HG03196 (cell line): Measurements from ENCODE around the gene B3GAT3.
"Not testable (repeated sequence)": the region's sequence is repeated elsewhere in the genome, so short reads cannot be mapped to it uniquely, and the experiment has no call there.

Source experiments
- ATAC-seq: cut with Tn5 transposase; IDR thresholded peaks from one replicate; pipeline ENCODE4 v1.9.1; 2021; ENCODE audit not compliant: unreplicated experiment

The B3GAT3 gene

DNA sequence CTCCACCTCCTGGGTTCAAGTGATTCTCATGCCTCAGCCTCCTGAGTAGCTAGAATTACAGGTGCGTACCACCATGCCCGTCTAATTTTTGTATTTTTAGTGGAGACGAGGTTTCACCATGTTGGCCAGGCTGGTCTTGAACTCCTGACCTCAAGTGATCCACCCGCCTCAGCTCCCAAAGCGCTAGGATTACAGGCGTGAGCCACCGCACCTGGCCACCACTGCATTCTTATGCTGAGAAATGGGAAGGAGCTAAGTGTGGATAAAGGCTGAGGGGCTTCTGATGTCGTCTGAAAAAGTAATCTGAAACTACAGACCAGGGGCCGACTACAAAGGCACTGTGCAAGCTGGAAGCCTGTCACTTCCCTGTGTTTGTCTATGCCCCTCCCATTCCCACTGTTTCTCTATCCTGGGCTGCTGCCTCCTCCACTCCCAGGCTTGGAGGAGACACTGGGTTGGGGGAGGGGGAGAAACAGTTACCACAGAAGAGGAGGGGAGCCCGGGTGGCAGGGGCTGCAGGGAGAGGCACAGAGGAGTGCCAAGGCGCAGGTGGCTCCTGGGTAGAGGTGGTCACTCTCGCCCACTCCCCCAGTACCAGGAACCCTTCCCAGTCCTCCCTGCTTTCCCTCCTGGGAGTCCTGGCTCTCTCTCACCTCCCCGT lies 17.2 kb downstream of the B3GAT3 start:
- no peak for ATAC-seq

DNA sequence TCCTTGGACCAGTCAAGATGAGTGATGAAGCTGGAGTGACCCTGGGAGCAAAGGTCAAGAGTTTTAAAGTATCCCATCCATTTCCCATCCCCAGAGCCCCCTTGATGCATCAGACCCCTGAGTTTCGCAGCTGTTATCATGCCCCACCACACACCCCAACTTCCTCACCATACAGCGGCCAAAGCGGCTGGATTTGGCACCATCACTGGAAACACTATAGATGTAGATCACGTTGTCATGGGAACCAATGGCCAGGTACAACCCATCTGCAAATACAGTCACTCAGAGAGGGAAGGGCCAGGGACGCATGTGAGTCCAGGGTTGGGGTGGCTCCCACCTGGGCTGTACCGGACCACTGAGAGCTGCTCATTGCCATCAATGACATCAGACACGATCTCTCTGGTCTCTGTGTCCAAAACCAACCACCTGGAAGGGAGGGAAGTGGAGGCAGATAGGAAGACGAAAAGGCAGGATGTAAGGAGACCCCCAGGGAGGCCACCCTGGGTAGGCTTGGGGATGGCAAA lies 17.9 kb downstream of the B3GAT3 start:
- no peak for ATAC-seq

DNA sequence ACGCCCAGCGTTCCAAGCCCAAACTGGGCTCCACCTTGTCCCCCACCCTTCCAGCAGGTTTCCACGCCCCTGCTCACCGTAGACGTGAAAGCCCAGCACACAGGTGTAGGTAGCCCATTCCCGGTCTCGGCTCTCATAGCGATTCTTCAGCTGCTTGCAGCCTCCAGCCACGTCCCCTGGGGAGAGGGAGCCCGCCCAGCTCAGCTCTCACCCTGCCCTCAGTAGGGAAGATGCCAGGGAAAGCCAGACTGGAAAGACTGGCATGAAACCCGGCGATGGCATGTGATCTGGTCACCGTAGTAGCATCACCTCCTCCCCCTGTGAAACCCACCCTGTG lies 18.7 kb downstream of the B3GAT3 start:
- no peak for ATAC-seq

DNA sequence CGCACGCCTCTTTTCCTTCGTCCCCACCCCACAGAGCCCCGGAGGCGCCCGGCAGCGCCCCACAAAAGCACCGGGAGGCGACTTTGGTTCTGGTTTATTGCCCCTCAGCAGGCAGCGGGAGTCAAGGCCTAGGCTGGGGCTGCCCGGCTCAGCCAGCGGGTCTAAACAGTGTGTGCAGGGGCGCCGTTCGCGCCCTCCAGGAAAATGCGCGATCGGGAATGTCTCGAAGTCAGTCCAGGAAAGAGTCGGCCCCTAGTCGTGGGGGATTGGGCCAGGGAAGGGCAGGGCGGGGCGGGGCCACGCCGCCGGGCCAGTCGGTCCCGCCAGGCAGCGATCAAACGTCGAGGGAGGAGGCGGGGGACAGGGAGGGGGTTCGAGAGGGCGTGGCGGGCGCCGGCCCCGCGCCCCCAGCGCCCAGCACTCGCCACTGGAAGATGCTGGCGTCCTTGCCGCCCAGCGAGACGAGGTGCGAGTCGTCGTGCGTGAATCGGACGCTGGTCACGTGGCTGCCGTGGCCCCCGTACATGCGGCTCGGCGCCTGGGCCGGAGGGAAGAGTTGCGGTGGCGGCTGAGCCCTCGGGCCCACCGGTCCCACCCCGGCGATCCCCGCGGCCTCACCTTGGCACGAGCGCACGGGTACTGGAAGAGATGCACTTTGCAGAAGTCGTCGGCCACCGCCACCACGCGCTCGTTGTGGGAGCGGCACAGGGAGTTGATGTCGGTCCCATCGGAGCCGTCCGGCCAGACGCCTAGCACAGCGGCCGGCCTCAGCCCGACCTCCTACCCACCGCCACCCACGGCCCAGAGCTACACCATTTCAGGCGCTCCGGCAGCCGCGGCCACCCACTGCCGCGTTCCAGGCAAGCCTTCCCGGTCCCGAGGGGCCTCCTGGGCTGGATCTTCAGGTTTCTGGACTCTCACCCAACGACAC lies 19.4 kb downstream of the B3GAT3 start:
- no peak for ATAC-seq

DNA sequence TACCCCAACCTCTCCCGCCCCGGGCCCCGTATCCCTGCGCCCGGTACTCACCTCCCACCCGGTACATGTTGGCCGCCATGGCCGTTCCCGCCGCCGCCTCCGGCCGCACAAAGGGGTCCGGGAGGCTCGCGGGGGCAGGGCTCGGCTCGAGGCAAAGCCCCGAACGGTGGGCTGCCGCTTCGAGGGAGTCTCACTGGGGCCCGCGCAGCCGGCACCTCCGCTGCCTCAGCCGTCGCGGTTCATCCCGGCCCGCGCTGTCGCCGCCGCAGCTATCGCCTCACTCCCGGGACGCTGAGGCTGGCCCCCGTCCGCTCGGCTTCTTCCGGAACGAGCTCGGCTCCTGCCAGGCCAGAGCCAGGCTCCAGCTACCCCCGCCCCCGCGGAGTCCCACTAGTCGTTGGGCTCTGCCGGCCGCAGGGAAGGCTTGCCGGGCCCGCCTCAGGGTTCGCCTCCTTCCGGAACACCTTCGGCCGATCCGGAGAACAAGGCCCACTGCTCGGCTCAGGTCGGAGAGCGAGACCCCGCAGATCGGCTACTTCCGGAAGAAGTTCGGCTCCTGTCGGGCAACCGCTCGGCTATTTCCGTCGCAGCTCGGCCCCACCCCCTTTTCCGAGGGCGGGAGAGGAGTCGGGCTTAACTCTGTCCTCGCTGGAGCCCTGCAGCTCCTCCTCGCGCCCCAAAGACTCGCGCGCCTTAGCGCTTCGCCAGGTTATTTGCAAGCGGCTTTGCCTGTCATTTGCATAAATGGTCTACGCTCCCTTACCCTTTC lies 20.2 kb downstream of the B3GAT3 start, which contains the start of gene MTA2:
Gene MTA2, minus strand, starts transcription at position 494 of the 769 bp plus-strand sequence. Its CDS starts 415 bp downstream, at position 79.
- peak; percentile 80 for ATAC-seq

DNA sequence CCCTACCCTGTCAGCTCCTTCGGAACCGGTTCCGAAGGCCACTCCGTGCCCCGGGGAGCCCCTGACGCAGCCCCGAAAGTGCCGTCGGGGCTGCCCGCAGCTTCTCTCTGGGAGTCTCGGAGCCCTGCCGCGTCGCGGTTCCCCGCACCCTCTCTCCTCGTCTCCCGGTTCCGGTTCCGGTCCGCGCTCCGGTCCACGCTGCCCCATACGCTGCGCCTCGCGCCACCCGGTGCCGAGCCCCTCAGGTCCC lies 20.7 kb downstream of the B3GAT3 start:
- no peak for ATAC-seq

DNA sequence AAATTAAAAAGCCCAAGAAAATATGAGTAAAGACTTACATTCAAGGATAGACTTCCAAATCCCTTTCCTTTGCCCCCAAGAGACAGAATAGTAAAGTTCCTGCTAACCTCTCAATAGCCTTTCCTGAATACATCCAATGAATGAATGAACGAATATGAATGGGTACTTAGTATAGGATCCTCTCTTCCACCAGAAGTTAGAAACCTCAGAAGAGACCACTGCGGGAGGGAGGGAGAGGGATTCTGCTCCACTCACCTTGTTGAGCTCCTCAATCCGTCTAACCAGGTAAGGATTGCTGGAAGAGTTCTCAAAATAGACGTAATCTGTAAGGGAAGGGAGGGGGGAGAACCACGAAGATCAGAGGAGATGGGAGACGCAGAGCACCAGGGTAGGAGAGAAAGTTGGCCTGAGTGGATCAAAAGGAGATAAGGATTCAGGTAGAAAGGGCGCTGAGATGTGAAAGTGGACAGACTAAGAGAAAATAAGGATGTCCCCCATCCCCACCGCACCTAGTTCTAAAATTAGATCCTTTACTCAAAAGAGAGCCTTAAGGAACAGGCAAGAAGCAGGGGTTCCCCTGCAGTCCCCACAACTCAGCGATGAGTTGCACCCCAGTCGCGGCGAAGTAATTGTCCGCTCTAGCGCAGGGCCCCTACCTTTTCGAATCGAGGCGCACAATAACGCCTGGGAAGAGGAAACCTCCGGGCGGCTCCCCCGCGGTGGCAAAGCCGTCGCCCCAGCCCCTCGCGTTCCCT lies 21.2 kb downstream of the B3GAT3 start:
- no peak for ATAC-seq

DNA sequence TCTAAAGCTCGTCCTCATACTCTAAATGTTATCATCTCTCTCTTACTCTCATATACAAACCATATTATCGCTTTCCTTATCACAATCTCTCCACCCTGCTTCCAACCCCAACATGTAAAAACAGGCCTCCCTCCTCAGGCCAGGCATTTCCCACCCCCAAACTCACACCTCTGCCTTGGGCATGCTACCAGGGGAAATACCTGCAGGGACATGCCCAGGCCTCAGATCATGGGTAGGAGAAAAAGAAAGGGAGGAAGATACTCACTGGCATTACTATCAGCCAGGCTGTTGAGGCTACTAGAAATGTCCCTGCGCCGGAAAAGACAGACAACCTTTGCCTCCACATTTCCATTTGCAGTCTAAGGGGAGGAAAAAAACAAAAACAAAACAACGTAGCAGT lies 21.9 kb downstream of the B3GAT3 start:
- ATAC-seq, result no peak

DNA sequence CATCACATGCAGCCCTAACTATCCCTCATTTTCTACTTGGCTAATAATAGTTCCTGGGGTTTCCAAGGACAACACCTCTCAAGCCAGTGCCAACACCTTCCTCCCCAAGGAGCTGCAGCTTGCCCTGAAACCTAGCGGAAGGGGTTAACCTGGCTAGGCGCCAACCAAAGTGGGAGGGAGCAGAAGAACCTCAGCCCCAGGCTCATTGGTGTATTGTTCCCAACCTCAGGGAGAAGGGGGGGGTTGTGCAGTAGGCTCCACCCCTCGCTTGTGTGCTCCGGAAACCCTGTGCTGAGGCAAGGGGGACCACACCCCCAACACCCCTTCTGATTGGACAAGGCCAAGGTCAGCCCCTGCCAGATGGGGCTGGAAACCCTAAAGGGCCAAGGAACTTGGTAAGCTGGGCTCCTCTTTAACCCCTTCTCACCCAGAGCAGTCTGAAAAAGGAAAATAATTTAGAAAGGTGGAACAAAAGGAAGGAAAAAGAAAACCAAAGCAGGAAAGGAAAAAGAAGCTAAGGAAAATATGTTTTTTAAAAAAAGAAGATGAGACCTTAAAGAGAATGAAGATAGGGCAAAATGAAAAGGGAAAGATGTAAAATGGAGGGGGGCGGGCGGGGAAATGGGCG lies 22.6 kb downstream of the B3GAT3 start:
- ATAC-seq, result peak; percentile 35

DNA sequence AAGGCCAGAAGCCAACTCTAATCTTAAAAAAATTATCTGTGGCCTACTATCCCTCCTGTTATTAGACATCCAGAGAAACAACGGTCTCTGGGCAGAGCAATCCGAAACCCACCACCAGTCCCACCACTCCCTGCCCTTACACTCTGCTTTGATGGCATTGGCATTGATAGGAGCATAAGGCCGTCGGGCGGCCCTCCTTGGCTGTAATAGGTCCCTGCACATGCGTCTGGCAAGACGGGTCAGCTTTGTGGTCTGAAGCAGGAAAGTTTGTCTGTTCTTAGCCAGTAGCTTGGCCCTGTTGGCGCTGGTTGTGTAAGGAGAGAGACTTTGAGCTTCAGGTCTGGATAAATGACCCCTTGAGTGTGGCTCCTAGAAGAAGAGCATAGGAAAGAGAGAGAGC lies 26.7 kb downstream of the B3GAT3 start:
- ATAC-seq, result no peak

DNA sequence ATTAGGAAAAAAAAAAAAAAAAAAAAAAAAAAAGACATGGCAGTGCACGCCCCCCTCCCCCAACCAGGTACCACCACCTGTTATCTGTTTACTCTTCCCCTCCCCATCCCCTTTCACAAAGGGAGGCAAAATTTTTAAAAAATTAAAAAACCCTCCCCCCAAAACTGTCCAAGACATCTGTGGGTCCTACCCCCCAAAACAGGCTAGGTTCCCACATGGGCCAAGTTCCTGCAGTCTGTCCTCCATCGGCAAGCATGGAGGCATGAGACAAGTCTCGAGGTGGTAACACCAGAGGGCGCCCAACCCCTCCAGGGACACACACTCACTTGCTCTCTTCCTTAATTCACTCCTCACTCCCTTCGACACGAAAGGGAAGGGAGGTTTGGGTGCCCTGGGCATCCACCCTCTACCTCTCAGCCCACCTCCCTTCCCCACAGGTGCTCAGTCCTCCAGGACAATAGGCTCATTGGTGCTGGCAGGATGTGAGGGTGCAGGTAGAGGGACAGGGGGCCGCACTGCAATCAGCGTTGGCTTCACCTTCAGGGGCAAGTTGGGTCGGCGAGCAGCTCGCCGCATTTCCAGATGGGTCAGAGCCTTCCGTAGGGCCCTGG lies 28.2 kb downstream of the B3GAT3 start:
- ATAC-seq, result no peak

DNA sequence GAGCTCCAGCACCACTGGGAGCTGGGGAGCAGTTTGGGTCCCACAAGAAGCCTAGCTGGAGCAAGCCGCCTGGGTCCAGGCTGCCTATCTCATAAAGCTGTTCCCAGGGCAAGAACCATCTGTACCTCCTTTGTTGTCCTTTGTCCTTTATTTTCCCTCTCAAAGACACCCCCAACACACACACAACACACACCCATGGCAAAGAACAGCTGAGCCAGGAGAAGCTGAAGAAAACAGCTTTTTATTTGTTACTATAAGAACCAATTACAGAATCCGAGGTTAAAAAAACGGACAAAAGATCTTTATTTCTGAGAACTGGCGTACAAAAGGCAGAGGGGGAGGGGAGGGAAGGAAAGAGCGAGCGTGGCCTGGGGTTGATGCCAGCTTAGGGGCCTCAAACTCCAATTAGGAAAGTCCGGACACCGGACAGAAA lies 28.8 kb downstream of the B3GAT3 start:
- no peak for ATAC-seq

DNA sequence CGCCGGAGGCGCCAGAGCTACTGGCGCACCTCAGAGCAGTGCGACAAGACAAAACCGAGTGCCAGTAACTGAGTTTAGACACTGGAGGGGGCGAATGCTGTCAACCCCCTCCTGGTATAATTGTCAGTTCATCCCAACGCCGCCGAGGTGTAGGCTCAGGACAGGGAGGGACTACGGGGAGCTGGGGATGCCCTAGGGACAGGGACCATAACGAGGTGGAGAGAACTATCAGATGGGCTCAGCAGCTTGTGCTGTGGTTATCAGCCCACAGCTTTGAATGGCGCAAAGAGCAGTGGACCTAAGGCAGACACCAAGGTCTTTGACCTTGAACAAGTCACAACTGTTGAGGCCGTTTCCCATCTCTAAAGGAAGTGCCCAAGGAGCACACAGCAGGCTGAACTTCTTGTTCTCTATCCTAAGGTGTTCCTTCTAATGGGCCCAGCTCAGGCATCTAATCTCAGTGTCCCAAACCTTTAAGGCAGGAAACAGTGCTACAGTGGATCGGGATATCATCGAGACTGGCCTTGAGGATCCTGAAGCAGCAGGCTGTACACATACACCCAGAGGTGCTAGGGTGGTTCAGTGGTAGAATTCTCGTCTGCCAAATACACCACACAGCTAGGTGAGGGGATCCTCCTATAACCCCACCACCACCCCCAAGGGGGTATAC lies 29.5 kb downstream of the B3GAT3 start:
- ATAC-seq, result peak; percentile 3

DNA sequence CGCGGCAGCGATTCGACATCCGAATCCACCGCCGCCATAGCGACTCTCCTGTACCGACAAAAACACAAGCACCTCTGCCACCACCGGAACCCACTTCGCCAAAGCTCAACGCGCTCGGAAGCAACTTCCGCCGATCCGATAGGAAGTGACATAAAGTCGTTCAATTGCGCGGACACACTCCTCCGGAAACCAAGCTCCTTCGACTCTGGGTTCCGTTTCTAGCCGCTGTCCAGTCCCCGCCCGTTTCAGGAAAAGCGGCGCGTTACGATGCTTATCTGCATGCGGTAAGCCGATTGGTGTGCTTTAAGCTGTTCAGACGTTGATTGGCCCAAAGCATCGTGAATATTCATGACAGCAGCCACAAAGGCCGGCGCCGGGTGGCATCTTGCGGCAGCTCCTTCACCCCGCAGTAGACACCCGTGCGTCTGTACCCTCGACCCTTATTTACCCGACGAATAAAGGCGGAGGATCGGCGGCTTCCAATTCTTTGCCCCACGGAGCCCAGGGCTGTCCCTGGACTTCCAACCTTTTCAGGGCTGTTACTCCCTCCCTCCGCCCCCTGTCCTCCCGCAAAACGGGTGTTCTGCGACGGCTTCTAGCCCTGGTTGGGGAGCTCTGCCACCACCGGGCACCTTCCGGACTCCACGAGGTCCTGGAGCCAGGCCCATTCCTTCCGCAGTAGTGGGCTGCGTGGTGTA lies 30.2 kb downstream of the B3GAT3 start, which contains the start of gene TUT1:
Gene TUT1, minus strand, starts transcription at position 76 of the 698 bp plus-strand sequence. Its CDS starts 38 bp downstream, at position 38.
- peak; percentile 82 for ATAC-seq

DNA sequence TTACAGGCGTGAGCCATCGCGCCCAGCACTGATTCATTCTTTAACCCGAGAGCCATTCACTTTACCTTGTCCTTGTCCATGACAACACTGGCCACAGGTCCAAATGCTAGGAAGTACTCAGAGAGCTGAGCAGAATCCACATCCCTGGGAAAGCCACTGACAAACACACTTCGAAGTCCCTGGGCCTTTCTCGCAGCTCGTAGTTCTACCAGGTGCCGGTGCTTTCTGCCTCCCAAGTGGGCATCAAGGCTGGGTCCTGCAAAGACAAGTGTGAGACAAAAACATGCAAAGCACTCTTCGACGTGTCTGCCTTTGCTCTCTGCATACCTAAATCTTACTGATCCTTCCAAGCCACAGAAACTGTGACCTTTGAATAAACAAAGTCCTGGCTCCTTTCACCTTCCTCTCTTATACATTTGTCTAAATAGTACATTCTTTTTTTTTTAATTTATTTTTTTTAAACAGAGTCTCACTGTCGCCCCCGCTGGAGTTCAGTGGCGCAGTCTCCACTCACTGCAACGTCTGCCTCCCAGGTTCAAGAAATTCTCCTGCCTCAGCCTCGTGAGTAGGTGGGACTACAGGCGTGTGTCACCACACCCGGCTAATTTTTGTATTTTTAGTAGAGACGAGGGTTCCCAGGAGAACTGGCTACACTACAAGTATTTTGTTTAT lies 32.7 kb downstream of the B3GAT3 start:
- ATAC-seq, result no peak

DNA sequence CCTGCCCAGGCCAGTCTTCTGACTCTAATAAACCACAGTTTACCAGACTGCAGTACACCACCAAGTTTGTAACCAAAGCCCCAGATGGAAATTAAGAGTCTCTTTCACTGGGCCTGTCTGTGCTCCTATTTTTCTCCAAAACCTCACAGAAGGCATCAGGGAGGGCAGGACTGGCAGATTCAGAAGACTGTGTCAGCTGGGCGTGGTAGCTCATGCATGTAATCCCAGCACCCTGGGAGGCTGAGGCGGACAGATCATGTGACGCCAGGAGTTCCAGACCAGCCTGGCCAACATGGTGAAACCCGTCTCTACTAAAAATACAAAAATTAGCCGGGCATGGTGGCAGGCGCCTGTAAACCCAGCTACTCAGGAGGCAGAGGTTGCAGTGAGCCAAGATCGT lies 36.4 kb downstream of the B3GAT3 start:
- ATAC-seq, result not testable (repeated sequence)

DNA sequence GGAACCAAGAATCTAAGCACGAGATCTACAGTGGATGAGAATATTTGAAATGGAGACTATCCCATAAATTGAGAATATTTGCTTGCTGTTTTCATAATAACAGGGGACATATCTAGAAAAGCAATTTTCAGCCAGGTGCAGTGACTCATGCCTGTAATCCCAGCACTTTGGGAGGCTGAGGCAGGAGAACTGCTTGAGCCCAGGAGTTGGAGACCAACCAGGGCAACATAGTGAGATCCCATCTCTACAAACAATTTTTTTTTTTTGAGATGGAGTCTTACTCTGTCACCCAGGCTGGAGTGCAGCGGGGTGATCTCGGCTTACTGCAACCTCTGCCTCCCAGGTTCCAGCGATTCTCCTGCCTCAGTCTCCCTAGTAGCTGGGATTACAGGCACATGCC lies 40.1 kb downstream of the B3GAT3 start:
- ATAC-seq, result not testable (repeated sequence)
